Keratinocyte (primary cell): ENCODE results near the gene MID1.

Source experiments
- CTCF ChIP-seq, 3 experiments: IDR thresholded peaks in 1 of 3; conservative IDR thresholded peaks in 1 of 3; optimal IDR thresholded peaks in 1 of 3; 2 replicates in 2 of 3; 3 replicates in 1 of 3; pipeline versions ENCODE3 to v1.5.1; 2011; ENCODE audit warnings: low read length in 3 of 3, mild to moderate bottlenecking in 3 of 3, moderate library complexity in 2 of 3, control low read depth in 1 of 3, inconsistent platforms in 1 of 3; ENCODE audit not compliant: insufficient read depth in 2 of 3; ENCODE audit errors: extremely low read depth in 1 of 3
- EZH2 ChIP-seq: IDR thresholded peaks from one replicate; pipeline ENCODE4 v1.6.1; 2012; ENCODE audit warnings: inconsistent platforms, mild to moderate bottlenecking, low read length, moderate library complexity

GRCh38 chrX:10667143-10667542 lies 46.8 kb upstream of the MID1 start:
- TF ChIP-seq CTCF (optimal IDR thresholded peaks at IDR 0.05 in 1 of 3, IDR thresholded peaks at IDR 0.05 in 1 of 3, conservative IDR thresholded peaks at IDR 0.05 in 1 of 3; ENCODE audit: extremely low read depth in 1 of 3, insufficient read depth in 2 of 3, low read length in 3 of 3) (no peak), EZH2 (no peak)
